Measurements from ENCODE around the gene NCOA3.
"Not testable (repeated sequence)": the region's sequence is repeated elsewhere in the genome, so short reads cannot be mapped to it uniquely, and the experiment has no call there.

The NCOA3 gene

GRCh38 chr20:47561603-47562583 is 60.2 kb downstream of the NCOA3 start:
- DNase-seq (ENCODE audit: low read depth in 2 of 3, low spot score in 2 of 3), result no peak

GRCh38 chr20:47566269-47566668 is 64.6 kb downstream of the NCOA3 start:
- no peak for DNase-seq (ENCODE audit: low read depth in 2 of 3, low spot score in 2 of 3)

- DNase-seq (ENCODE audit: low read depth in 2 of 3, low spot score in 2 of 3), result no peak
Observed at GRCh38 chr20:47568019-47568418, 66.3 kb downstream of the NCOA3 start.

- no peak for DNase-seq (ENCODE audit: low read depth in 2 of 3, low spot score in 2 of 3)
Observed at GRCh38 chr20:47568837-47569410, 67.2 kb downstream of the NCOA3 start.

- DNase-seq (ENCODE audit: low read depth in 2 of 3, low spot score in 2 of 3), result no peak
Observed at GRCh38 chr20:47571426-47571825, 69.7 kb downstream of the NCOA3 start.

- DNase-seq (ENCODE audit: low read depth in 2 of 3, low spot score in 2 of 3), result no peak
Observed at GRCh38 chr20:47572105-47572729, 70.5 kb downstream of the NCOA3 start.

- no peak for DNase-seq (ENCODE audit: low read depth in 2 of 3, low spot score in 2 of 3)
Observed at GRCh38 chr20:47573559-47573958, 71.9 kb downstream of the NCOA3 start.

- no peak for DNase-seq (ENCODE audit: low read depth in 2 of 3, low spot score in 2 of 3)
Observed at GRCh38 chr20:47574616-47575364, 73.1 kb downstream of the NCOA3 start.

GRCh38 chr20:47576516-47577033 is 74.9 kb downstream of the NCOA3 start:
- no peak for DNase-seq (ENCODE audit: low read depth in 2 of 3, low spot score in 2 of 3)

- no peak for DNase-seq (ENCODE audit: low read depth in 2 of 3, low spot score in 2 of 3)
Observed at GRCh38 chr20:47577314-47577713, 75.6 kb downstream of the NCOA3 start.

- DNase-seq (ENCODE audit: low read depth in 2 of 3, low spot score in 2 of 3), result no peak
Observed at GRCh38 chr20:47578543-47578942, 76.9 kb downstream of the NCOA3 start.

- not testable (repeated sequence) for DNase-seq (ENCODE audit: low read depth in 2 of 3, low spot score in 2 of 3)
Observed at GRCh38 chr20:47580686-47581085, 79.0 kb downstream of the NCOA3 start.

GRCh38 chr20:47581090-47581489 is 79.4 kb downstream of the NCOA3 start:
- DNase-seq (ENCODE audit: low read depth in 2 of 3, low spot score in 2 of 3), result no peak

GRCh38 chr20:47583551-47583950 is 81.9 kb downstream of the NCOA3 start:
- DNase-seq (ENCODE audit: low read depth in 2 of 3, low spot score in 2 of 3), result no peak

- DNase-seq (ENCODE audit: low read depth in 2 of 3, low spot score in 2 of 3), result no peak
Observed at GRCh38 chr20:47585087-47585747, 83.5 kb downstream of the NCOA3 start.

GRCh38 chr20:47586649-47587294 is 85.1 kb downstream of the NCOA3 start:
- no peak for DNase-seq (ENCODE audit: low read depth in 2 of 3, low spot score in 2 of 3)

- DNase-seq (ENCODE audit: low read depth in 2 of 3, low spot score in 2 of 3), result no peak
Observed at GRCh38 chr20:47588158-47588557, 86.5 kb downstream of the NCOA3 start.

GRCh38 chr20:47591231-47591630 is 89.5 kb downstream of the NCOA3 start:
- no peak for DNase-seq (ENCODE audit: low read depth in 2 of 3, low spot score in 2 of 3)

- no peak for DNase-seq (ENCODE audit: low read depth in 2 of 3, low spot score in 2 of 3)
Observed at GRCh38 chr20:47594157-47594556, 92.5 kb downstream of the NCOA3 start.

GRCh38 chr20:47595138-47595537 is 93.5 kb downstream of the NCOA3 start:
- not testable (repeated sequence) for DNase-seq (ENCODE audit: low read depth in 2 of 3, low spot score in 2 of 3)
